Thyroid gland (tissue), 4 donors: ENCODE measurements around the gene CDC16. TPM values are rescaled to one million over a fixed set of nuclear protein-coding genes. Genes with fewer than 3 reads are reported as not detected.

Experiments used
- DNase-seq, 2 donors: peaks; one replicate each; pipeline ENCODE4 v3.0.0-alpha.2; 2019
- H3K27ac ChIP-seq, 3 donors: fragments of 200-600 bp; sonication (generic); 1 replicate in 2 of 3; 2 replicates in 1 of 3; pipeline ENCODE4 v1.5.1; 2016 to 2019; ENCODE audit warnings: mild to moderate bottlenecking in 1 of 3, moderate library complexity in 1 of 3
- H3K27me3 ChIP-seq: fragments of 200-600 bp; sonication (generic); one replicate; pipeline ENCODE4 v1.5.1; 2019
- H3K36me3 ChIP-seq, 2 donors: fragments of 200-600 bp; sonication (generic); one replicate each; pipeline ENCODE4 v1.5.1; 2016 to 2019
- H3K4me1 ChIP-seq, 2 donors: fragments of 200-600 bp; sonication (generic); one replicate each; pipeline ENCODE4 v1.5.1; 2017 to 2019
- H3K4me3 ChIP-seq, 3 donors: fragments of 200-600 bp; sonication (generic); replicated peaks in 1 of 3; 1 replicate in 2 of 3; 2 replicates in 1 of 3; pipeline ENCODE4 v1.5.1; 2016; ENCODE audit warnings: mild to moderate bottlenecking in 1 of 3
- H3K9me3 ChIP-seq: fragments of 200-600 bp; sonication (generic); one replicate; pipeline ENCODE4 v1.5.1; 2017
- CTCF ChIP-seq, 6 experiments: fragments of 200-600 bp in 3 of 6; fragments of 450-650 bp in 3 of 6; sonication (generic) in 3 of 6; IDR thresholded peaks; one replicate each; pipeline ENCODE4 v1.5.1; 2016 to 2019; ENCODE audit warnings: antibody characterized with exemption in 6 of 6, mild to moderate bottlenecking in 2 of 6, inconsistent platforms in 1 of 6, moderate library complexity in 1 of 6
- POLR2A ChIP-seq, 2 donors: fragments of 450-650 bp; IDR thresholded peaks; one replicate each; pipeline ENCODE4 v1.6.1; 2017; ENCODE audit warnings: antibody characterized with exemption in 2 of 2, mild to moderate bottlenecking in 2 of 2, moderate library complexity in 1 of 2
- WGBS, 2 donors: methylation state at CpG; one replicate each; pipeline ENCODE4 v1.1.5; 2017; 5-methylcytosine and 5-hydroxymethylcytosine counted together
- intact Hi-C: fragments of 100-400 bp; cut with DNase I; formaldehyde crosslinking; loops from one replicate; pipeline ENCODE4 v1.15.1; 2023
- total RNA-seq, 4 donors: library from RNA; depleted of rRNA; stranded (reverse); fragments of >200 nt; gene quantifications; one replicate each; pipeline ENCODE4 v1.2.3, GENCODE V29; 2016

Gene CDC16
- total RNA-seq, 4 donors from 2014 or later, result 43.9 to 63.5 (median 55.5) TPM

DNA sequence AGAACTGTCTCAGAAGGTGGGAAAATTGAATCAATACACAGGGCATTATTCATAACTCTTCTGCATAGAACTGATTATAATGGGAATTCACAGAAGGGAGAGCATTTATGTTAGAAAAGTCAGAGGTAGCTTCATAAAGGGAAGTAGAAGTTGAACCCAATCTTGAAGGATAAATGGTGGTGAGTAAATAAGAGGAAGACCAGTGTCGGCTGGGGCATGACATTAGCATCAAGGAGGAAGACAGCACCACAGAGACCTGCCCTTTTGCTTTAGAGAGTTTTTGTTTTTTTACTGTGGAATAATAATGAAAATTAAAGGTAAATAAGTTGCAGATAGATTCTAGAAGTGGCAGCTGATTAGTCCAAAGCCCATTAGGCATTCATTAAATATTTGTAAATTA is 21.9 kb downstream of the CDC16 start:
- Histone ChIP-seq H3K4me3 (no peak overlapping the region), H3K4me1 (no peaks in the 10 kb centered on the region), H3K27ac (no peak overlapping the region), H3K9me3 (no peaks in the 10 kb centered on the region), H3K27me3 (no peaks in the 10 kb centered on the region), H3K36me3 (peaks cover 36 to 42% of the 10 kb centered on the region in 2 donors)
- intact Hi-C loops, result no loop called here
- DNase-seq, result no peak
- TF ChIP-seq POLR2A (IDR thresholded peaks at IDR 0.05) (no peak), CTCF (IDR thresholded peaks at IDR 0.05) (no peak)
- 93 to 95% methylated on average over 1 of the region's 1 CpG for WGBS, 2 donors

DNA sequence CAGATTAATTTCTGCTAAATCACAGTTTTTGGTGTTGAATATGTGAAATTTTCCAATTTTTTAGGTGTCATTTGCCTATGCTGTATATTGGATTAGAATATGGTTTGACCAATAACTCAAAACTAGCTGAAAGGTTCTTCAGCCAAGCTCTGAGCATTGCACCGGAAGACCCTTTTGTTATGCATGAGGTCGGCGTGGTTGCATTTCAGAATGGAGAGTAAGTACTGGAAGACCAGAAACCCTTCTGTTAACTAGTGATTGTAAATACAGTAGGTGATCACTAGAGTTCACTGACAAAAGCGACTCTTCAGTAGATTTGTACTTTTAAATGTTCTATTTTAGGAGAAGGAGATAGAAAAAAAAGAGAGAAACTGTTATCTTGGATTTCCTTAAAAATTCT is 22.3 kb downstream of the CDC16 start:
- no peak for DNase-seq
- Histone ChIP-seq H3K27me3 (no peaks in the 10 kb centered on the region), H3K4me1 (peaks cover 0 to 1% of the 10 kb centered on the region in 2 donors), H3K27ac (no peak overlapping the region), H3K36me3 (peaks cover 31 to 41% of the 10 kb centered on the region in 2 donors), H3K4me3 (no peak overlapping the region), H3K9me3 (no peaks in the 10 kb centered on the region)
- WGBS, 2 donors, result 94 to 95% methylated on average over 4 of the region's 4 CpGs
- no peak for TF ChIP-seq POLR2A (IDR thresholded peaks at IDR 0.05)
- TF ChIP-seq CTCF (IDR thresholded peaks at IDR 0.05), result no peak
- intact Hi-C loops, result no loop called here

- H3K4me1 ChIP-seq, result peaks cover 10 to 13% of the 10 kb centered on the region in 2 donors
- H3K36me3 ChIP-seq, result peaks cover 32 to 47% of the 10 kb centered on the region in 2 donors
- WGBS, 2 donors, result 96% methylated on average over 8 of the region's 8 CpGs
These were observed 23.9 kb downstream of the CDC16 start for GRCh38 chr13:114258589-114258988.

GRCh38 chr13:114259374-114259773 is 24.7 kb downstream of the CDC16 start:
- no peak overlapping the region for H3K4me3 ChIP-seq
- no peaks in the 10 kb centered on the region for H3K9me3 ChIP-seq
- no peaks in the 10 kb centered on the region for H3K27me3 ChIP-seq
- peaks cover 10 to 13% of the 10 kb centered on the region in 2 donors for H3K4me1 ChIP-seq
- intact Hi-C loops, result no loop called here
- WGBS, 2 donors, result 84 to 89% methylated on average over 7 of the region's 7 CpGs
- TF ChIP-seq POLR2A (IDR thresholded peaks at IDR 0.05) (no peak), CTCF (IDR thresholded peaks at IDR 0.05) (no peak)
- no peak overlapping the region for H3K27ac ChIP-seq
- no peak for DNase-seq
- H3K36me3 ChIP-seq, result peaks cover 40 to 52% of the 10 kb centered on the region in 2 donors

More at GRCh38 chr13:114258589-114258988, 23.9 kb downstream of the CDC16 start:
- intact Hi-C loops, result no loop called here
- no peak for TF ChIP-seq CTCF (IDR thresholded peaks at IDR 0.05)
- no peak for TF ChIP-seq POLR2A (IDR thresholded peaks at IDR 0.05)
- H3K4me3 ChIP-seq, result no peak overlapping the region
- no peak overlapping the region for H3K27ac ChIP-seq
- H3K27me3 ChIP-seq, result no peaks in the 10 kb centered on the region
- DNase-seq, result no peak
- H3K9me3 ChIP-seq, result no peaks in the 10 kb centered on the region

GRCh38 chr13:114259974-114260373 is 25.3 kb downstream of the CDC16 start:
- Histone ChIP-seq H3K27me3 (no peaks in the 10 kb centered on the region), H3K27ac (no peak overlapping the region), H3K4me3 (no peak overlapping the region), H3K9me3 (no peaks in the 10 kb centered on the region), H3K36me3 (peaks cover 46 to 54% of the 10 kb centered on the region in 2 donors), H3K4me1 (peaks cover 10 to 13% of the 10 kb centered on the region in 2 donors)
- 81 to 83% methylated on average over 4 of the region's 4 CpGs for WGBS, 2 donors
- TF ChIP-seq POLR2A (IDR thresholded peaks at IDR 0.05) (no peak), CTCF (IDR thresholded peaks at IDR 0.05) (no peak)
- intact Hi-C loops, result no loop called here
- no peak for DNase-seq
